ENCODE measurements around the gene BNIP1.

BNIP1 gene

DNA sequence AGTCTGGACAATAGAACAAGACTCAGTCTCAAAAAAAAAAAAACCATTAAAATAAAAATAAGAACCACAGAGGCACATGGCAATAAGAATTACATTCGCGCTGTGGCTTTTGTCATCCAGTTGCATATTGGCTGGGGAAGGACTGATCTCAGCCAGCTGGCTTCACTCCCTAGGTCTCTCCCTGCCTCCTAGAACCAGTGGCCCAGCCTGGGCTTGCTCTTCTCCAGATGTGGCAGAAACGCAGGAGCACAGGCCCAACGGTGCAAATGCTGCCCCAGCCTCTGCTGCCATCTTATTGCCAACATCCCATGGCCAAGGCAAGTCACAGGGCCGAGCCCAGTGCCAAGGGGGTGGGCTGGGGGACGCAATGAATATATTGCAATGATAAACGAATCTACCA lies 53.7 kb downstream of the BNIP1 start:
- H3K27me3 ChIP-seq (ENCODE audit: control insufficient read depth, insufficient read depth, low read length): peaks cover 45% of the 10 kb centered on the region

GRCh38 chr5:173200356-173200755 lies 56.0 kb downstream of the BNIP1 start:
- peaks cover 30% of the 10 kb centered on the region for H3K27me3 ChIP-seq (ENCODE audit: control insufficient read depth, insufficient read depth, low read length)
- no peak overlapping the region for H3K4me3 ChIP-seq (ENCODE audit: low read length)
- H3K4me1 ChIP-seq (ENCODE audit: control insufficient read depth, insufficient read depth, low read length): peaks cover 18% of the 10 kb centered on the region
- H3K36me3 ChIP-seq (ENCODE audit: insufficient read depth, low read length): no peaks in the 10 kb centered on the region
- peaks cover 7% of the 10 kb centered on the region for H3K9me3 ChIP-seq (replicated peaks; ENCODE audit: low read length)
- no peak overlapping the region for H3K4me2 ChIP-seq (ENCODE audit: low read length)
- H3K9ac ChIP-seq (ENCODE audit: low read depth, low read length): no peak overlapping the region

More for the DNA sequence above, 53.7 kb downstream of the BNIP1 start:
- H3K9me3 ChIP-seq (replicated peaks; ENCODE audit: low read length): peaks cover 7% of the 10 kb centered on the region
- no peaks in the 10 kb centered on the region for H3K36me3 ChIP-seq (ENCODE audit: insufficient read depth, low read length)
- no peak overlapping the region for H3K9ac ChIP-seq (ENCODE audit: low read depth, low read length)
- peaks cover 16% of the 10 kb centered on the region for H3K4me1 ChIP-seq (ENCODE audit: control insufficient read depth, insufficient read depth, low read length)
- no peak overlapping the region for H3K4me3 ChIP-seq (ENCODE audit: low read length)
- no peak overlapping the region for H3K4me2 ChIP-seq (ENCODE audit: low read length)

- Histone ChIP-seq H3K4me2 (ENCODE audit: low read length) (peak overlapping the region; percentile 68), H3K9me3 (replicated peaks; ENCODE audit: low read length) (peaks cover 7% of the 10 kb centered on the region), H3K9ac (ENCODE audit: low read depth, low read length) (no peak overlapping the region), H3K36me3 (ENCODE audit: insufficient read depth, low read length) (no peaks in the 10 kb centered on the region), H3K4me3 (ENCODE audit: low read length) (no peak overlapping the region), H3K27me3 (ENCODE audit: control insufficient read depth, insufficient read depth, low read length) (peaks cover 30% of the 10 kb centered on the region), H3K4me1 (ENCODE audit: control insufficient read depth, insufficient read depth, low read length) (peaks cover 18% of the 10 kb centered on the region)
These were observed 57.4 kb downstream of the BNIP1 start for GRCh38 chr5:173201636-173202265.

GRCh38 chr5:173202266-173202875 lies 58.0 kb downstream of the BNIP1 start:
- Histone ChIP-seq H3K9ac (ENCODE audit: low read depth, low read length) (no peak overlapping the region), H3K9me3 (replicated peaks; ENCODE audit: low read length) (peaks cover 7% of the 10 kb centered on the region), H3K27me3 (ENCODE audit: control insufficient read depth, insufficient read depth, low read length) (peaks cover 30% of the 10 kb centered on the region), H3K4me3 (ENCODE audit: low read length) (peak overlapping the region; percentile 30), H3K4me2 (ENCODE audit: low read length) (peak overlapping the region; percentile 68), H3K4me1 (ENCODE audit: control insufficient read depth, insufficient read depth, low read length) (peaks cover 18% of the 10 kb centered on the region), H3K36me3 (ENCODE audit: insufficient read depth, low read length) (no peaks in the 10 kb centered on the region)

DNA sequence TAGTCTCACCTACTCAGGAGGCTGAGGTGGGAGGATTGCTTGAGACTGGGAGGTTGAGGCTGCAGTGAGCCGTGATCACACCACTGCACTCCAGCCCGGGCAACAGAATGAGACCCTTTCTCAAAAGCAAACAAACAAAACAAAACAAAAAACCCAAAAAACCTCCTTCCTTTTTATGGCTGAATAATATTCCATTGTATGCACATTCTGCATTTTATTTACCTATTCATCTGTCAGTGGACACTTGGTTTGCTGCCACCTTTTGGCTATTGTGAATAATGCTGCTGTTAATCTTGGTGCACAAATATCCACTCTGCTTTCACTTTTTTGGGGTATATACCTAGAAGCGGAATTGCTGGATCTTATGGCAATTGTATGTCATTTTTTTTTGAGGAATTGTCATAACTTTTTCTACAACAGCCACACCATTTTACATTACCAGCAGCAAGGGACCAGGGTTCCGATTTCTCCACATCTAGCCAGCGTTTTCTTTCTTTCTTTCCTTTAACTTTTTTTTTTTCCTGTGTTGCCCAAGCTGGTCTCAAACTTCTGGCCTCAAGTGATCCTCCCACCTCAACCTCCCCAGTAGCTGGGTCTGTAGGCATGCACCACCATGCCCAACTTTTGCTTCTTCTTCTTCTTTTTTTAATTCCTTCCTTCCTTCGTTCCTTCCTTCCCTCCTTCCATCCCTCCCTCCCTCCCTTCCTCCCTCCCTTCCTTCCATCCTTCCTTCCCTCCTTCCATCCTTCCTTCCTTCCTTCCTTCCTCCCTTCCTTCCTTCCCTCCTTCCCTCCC lies 60.1 kb downstream of the BNIP1 start:
- H3K4me2 ChIP-seq (ENCODE audit: low read length): no peak overlapping the region
- peaks cover 5% of the 10 kb centered on the region for H3K9me3 ChIP-seq (replicated peaks; ENCODE audit: low read length)
- H3K4me1 ChIP-seq (ENCODE audit: control insufficient read depth, insufficient read depth, low read length): peaks cover 18% of the 10 kb centered on the region
- peaks cover 42% of the 10 kb centered on the region for H3K27me3 ChIP-seq (ENCODE audit: control insufficient read depth, insufficient read depth, low read length)
- H3K9ac ChIP-seq (ENCODE audit: low read depth, low read length): no peak overlapping the region
- no peaks in the 10 kb centered on the region for H3K36me3 ChIP-seq (ENCODE audit: insufficient read depth, low read length)
- no peak overlapping the region for H3K4me3 ChIP-seq (ENCODE audit: low read length)

DNA sequence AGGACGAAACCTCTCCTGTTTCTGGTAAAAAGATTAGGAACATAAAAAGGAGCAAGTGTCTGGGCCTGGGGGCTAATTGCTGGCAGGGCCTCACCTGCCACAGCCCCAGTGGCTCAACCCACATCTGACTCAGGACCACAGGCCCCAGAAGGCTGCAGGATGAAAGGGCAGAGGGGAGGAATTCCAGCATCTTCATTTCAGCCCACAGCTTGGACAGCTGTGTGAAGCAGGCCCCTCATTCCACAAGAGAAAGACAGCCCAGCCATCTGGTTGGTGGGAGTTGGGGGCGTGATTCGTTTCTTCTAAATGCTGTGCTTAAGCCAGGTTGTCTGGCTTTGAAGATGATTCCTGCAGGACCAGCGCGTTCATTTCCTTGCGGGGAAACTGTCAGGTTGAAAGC lies 61.6 kb downstream of the BNIP1 start:
- H3K36me3 ChIP-seq (ENCODE audit: insufficient read depth, low read length): no peaks in the 10 kb centered on the region
- H3K4me2 ChIP-seq (ENCODE audit: low read length): no peak overlapping the region
- peaks cover 53% of the 10 kb centered on the region for H3K27me3 ChIP-seq (ENCODE audit: control insufficient read depth, insufficient read depth, low read length)
- H3K4me1 ChIP-seq (ENCODE audit: control insufficient read depth, insufficient read depth, low read length): peaks cover 18% of the 10 kb centered on the region
- no peak overlapping the region for H3K9ac ChIP-seq (ENCODE audit: low read depth, low read length)
- H3K4me3 ChIP-seq (ENCODE audit: low read length): no peak overlapping the region
- no peaks in the 10 kb centered on the region for H3K9me3 ChIP-seq (replicated peaks; ENCODE audit: low read length)

DNA sequence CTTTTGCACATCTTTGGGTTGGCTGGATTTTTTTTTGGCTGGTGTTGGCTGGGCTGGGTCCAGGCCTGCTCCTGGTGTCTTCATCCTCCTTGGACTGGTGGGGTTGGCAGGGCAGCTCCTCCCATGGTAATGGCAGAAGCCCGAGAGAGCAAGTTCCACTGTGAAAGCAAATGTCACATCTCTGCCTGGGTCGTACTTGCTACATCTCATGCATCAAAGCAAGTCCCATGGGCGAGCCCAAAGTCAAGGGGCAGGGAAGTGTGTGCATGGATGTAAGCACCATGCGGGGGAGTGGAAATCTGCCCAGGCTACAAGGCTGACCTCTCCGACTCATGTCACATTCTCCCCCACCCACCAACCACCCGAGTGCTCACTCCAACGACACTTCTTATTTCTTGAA lies 64.0 kb downstream of the BNIP1 start:
- peaks cover 60% of the 10 kb centered on the region for H3K27me3 ChIP-seq (ENCODE audit: control insufficient read depth, insufficient read depth, low read length)
- H3K9me3 ChIP-seq (replicated peaks; ENCODE audit: low read length): no peaks in the 10 kb centered on the region
- no peak overlapping the region for H3K4me2 ChIP-seq (ENCODE audit: low read length)
- H3K36me3 ChIP-seq (ENCODE audit: insufficient read depth, low read length): no peaks in the 10 kb centered on the region
- no peaks in the 10 kb centered on the region for H3K4me1 ChIP-seq (ENCODE audit: control insufficient read depth, insufficient read depth, low read length)
- no peak overlapping the region for H3K9ac ChIP-seq (ENCODE audit: low read depth, low read length)
- H3K4me3 ChIP-seq (ENCODE audit: low read length): no peak overlapping the region

DNA sequence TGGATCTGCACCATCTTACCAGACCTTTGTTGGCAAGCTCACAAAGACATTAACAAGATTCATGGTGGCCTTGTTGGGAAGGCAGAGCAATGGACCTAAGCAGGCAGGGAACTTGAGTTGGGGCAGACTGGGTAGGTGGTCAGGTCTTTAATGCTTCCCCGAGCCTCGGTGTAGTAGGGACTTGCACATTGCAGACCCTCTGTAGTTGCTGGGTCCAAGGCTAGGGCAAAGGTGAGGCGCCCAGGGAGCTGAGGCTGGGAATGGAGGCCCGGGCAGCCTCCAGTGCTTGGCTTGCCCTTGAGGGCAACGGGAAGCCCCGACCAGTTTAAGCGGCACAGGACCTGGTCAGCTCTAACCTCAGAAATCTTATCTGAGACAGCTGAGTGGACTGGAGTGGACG lies 66.5 kb downstream of the BNIP1 start:
- H3K36me3 ChIP-seq (ENCODE audit: insufficient read depth, low read length): no peaks in the 10 kb centered on the region
- no peak overlapping the region for H3K9ac ChIP-seq (ENCODE audit: low read depth, low read length)
- no peaks in the 10 kb centered on the region for H3K9me3 ChIP-seq (replicated peaks; ENCODE audit: low read length)
- H3K27me3 ChIP-seq (ENCODE audit: control insufficient read depth, insufficient read depth, low read length): peaks cover 70% of the 10 kb centered on the region
- no peak overlapping the region for H3K4me3 ChIP-seq (ENCODE audit: low read length)
- no peak overlapping the region for H3K4me2 ChIP-seq (ENCODE audit: low read length)
- no peaks in the 10 kb centered on the region for H3K4me1 ChIP-seq (ENCODE audit: control insufficient read depth, insufficient read depth, low read length)

- Histone ChIP-seq H3K4me3 (ENCODE audit: low read length) (no peak overlapping the region), H3K9me3 (replicated peaks; ENCODE audit: low read length) (no peaks in the 10 kb centered on the region), H3K27me3 (ENCODE audit: control insufficient read depth, insufficient read depth, low read length) (peaks cover 66% of the 10 kb centered on the region), H3K4me2 (ENCODE audit: low read length) (no peak overlapping the region), H3K36me3 (ENCODE audit: insufficient read depth, low read length) (no peaks in the 10 kb centered on the region), H3K4me1 (ENCODE audit: control insufficient read depth, insufficient read depth, low read length) (no peaks in the 10 kb centered on the region), H3K9ac (ENCODE audit: low read depth, low read length) (no peak overlapping the region)
These were observed 67.0 kb downstream of the BNIP1 start for GRCh38 chr5:173211284-173211683.

- H3K9ac ChIP-seq (ENCODE audit: low read depth, low read length): no peak overlapping the region
- no peak overlapping the region for H3K4me2 ChIP-seq (ENCODE audit: low read length)
- no peaks in the 10 kb centered on the region for H3K9me3 ChIP-seq (replicated peaks; ENCODE audit: low read length)
- H3K36me3 ChIP-seq (ENCODE audit: insufficient read depth, low read length): no peaks in the 10 kb centered on the region
- no peaks in the 10 kb centered on the region for H3K4me1 ChIP-seq (ENCODE audit: control insufficient read depth, insufficient read depth, low read length)
- no peak overlapping the region for H3K4me3 ChIP-seq (ENCODE audit: low read length)
- peaks cover 56% of the 10 kb centered on the region for H3K27me3 ChIP-seq (ENCODE audit: control insufficient read depth, insufficient read depth, low read length)
These were observed 69.1 kb downstream of the BNIP1 start for GRCh38 chr5:173213236-173213933.
